ENCODE measurements around the gene MTHFR.

Gene MTHFR

DNA sequence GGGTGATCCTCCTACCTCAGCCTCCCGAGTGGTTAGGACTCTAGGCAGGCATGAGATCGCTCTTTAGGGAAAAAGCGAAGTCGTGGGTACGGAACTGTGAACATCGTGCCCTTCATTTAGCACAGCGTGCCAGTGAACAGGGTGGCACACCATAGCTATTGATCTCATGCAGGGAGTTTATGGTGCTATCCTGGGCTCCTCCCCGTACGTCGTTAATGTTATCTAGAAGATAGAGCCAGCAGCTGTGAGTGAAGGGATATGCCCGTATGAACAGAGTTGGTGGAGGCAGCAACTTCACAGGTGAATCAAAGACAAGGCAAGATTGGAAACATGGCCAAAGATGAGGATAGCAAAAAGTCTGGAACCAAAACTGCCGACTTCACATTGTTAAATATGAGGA is 11.4 kb upstream of the MTHFR start:
- H3K27ac ChIP-seq (replicated peaks) = no peak overlapping the region
- H3K27me3 ChIP-seq (ENCODE audit: insufficient read depth, poor library complexity, severe bottlenecking) = no peaks in the 10 kb centered on the region
- no peak for TF ChIP-seq GABPA (IDR thresholded peaks at IDR 0.05; ENCODE audit: low read depth)
- TF ChIP-seq REST (IDR thresholded peaks at IDR 0.05; ENCODE audit: insufficient replicate concordance, low read depth) = no peak
- TF ChIP-seq SPI1 (IDR thresholded peaks at IDR 0.05; ENCODE audit: borderline replicate concordance, low read depth) = no peak
- TF ChIP-seq, protein P1, sequence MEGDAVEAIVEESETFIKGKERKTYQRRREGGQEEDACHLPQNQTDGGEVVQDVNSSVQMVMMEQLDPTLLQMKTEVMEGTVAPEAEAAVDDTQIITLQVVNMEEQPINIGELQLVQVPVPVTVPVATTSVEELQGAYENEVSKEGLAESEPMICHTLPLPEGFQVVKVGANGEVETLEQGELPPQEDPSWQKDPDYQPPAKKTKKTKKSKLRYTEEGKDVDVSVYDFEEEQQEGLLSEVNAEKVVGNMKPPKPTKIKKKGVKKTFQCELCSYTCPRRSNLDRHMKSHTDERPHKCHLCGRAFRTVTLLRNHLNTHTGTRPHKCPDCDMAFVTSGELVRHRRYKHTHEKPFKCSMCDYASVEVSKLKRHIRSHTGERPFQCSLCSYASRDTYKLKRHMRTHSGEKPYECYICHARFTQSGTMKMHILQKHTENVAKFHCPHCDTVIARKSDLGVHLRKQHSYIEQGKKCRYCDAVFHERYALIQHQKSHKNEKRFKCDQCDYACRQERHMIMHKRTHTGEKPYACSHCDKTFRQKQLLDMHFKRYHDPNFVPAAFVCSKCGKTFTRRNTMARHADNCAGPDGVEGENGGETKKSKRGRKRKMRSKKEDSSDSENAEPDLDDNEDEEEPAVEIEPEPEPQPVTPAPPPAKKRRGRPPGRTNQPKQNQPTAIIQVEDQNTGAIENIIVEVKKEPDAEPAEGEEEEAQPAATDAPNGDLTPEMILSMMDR (IDR thresholded peaks at IDR 0.05; ENCODE audit: insufficient read depth, low read length) = no peak
- TF ChIP-seq POLR2AphosphoS5 (IDR thresholded peaks at IDR 0.05; ENCODE audit: low read depth) = no peak
- DNase-seq (ENCODE audit: low read depth in 1 of 2, low spot score in 1 of 2) = no peak
- H3K4me3 ChIP-seq (replicated peaks; ENCODE audit: insufficient read depth, low read length) = no peak overlapping the region

DNA sequence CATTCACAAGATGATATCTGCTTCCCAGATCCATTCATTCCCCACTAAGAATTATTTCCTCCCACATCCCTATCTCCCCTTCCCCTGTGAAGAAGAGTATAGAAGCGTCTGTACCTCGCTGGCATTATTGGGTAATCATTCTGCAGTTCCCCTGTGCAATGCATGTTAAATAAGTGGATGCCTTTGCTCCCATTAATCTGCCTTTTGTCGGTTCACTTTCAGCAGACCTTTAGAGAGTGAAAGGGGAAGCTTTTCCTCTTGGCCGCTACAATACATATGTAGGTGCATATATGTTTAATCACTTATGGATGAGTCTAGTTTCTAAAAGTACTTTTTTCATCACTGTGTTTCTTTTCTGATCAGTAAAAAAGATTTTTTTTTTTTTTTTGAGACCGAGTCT is 7.3 kb upstream of the MTHFR start:
- Histone ChIP-seq H3K4me3 (replicated peaks; ENCODE audit: insufficient read depth, low read length) (no peak overlapping the region), H3K27ac (replicated peaks) (no peak overlapping the region), H3K27me3 (ENCODE audit: insufficient read depth, poor library complexity, severe bottlenecking) (no peaks in the 10 kb centered on the region)
- TF ChIP-seq, protein P1 (IDR thresholded peaks at IDR 0.05; ENCODE audit: insufficient read depth, low read length) = no peak
- TF ChIP-seq SPI1 (IDR thresholded peaks at IDR 0.05; ENCODE audit: borderline replicate concordance, low read depth) (no peak), GABPA (IDR thresholded peaks at IDR 0.05; ENCODE audit: low read depth) (no peak), POLR2AphosphoS5 (IDR thresholded peaks at IDR 0.05; ENCODE audit: low read depth) (no peak), REST (IDR thresholded peaks at IDR 0.05; ENCODE audit: insufficient replicate concordance, low read depth) (no peak)
- peak in 1 of 2 experiments; percentile 14 for DNase-seq (ENCODE audit: low read depth in 1 of 2, low spot score in 1 of 2)

DNA sequence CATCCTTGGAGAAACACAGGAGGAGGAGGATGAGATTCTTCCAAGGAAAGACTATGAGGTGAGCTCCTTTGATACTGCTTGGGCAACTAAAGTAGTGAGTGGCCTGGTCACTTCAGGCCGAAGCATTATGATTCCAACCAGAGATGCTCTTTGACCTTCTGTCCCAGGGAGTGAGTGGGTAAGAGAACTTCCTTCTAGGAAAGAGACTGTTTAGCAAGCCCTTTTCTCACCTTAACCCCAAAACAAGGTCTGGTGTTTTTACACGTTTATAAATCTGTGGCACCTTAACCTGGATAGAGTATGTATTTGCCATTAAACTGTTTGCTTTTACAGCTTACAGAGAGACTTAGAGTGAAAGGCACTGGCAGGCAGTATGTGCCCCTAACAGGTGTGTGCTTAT is 1.4 kb upstream of the MTHFR start:
- H3K4me3 ChIP-seq (replicated peaks; ENCODE audit: insufficient read depth, low read length) = peak overlapping the region; percentile 58
- TF ChIP-seq, protein P1 (IDR thresholded peaks at IDR 0.05; ENCODE audit: insufficient read depth, low read length) = no peak
- TF ChIP-seq REST (IDR thresholded peaks at IDR 0.05; ENCODE audit: insufficient replicate concordance, low read depth) (no peak), GABPA (IDR thresholded peaks at IDR 0.05; ENCODE audit: low read depth) (no peak), SPI1 (IDR thresholded peaks at IDR 0.05; ENCODE audit: borderline replicate concordance, low read depth) (no peak), POLR2AphosphoS5 (IDR thresholded peaks at IDR 0.05; ENCODE audit: low read depth) (no peak)
- H3K27ac ChIP-seq (replicated peaks) = no peak overlapping the region
- H3K27me3 ChIP-seq (ENCODE audit: insufficient read depth, poor library complexity, severe bottlenecking) = no peaks in the 10 kb centered on the region
- no peak for DNase-seq (ENCODE audit: low read depth in 1 of 2, low spot score in 1 of 2)

All from HL-60 (cell line).